ENCODE data around the gene ADCY5.

The ADCY5 gene

GRCh38 chr3:123385001-123385401 is 63.9 kb downstream of the ADCY5 start:
- DNase-seq = no peak

GRCh38 chr3:123384256-123384655 is 64.6 kb downstream of the ADCY5 start:
- no peak for DNase-seq

GRCh38 chr3:123383091-123384053 is 65.5 kb downstream of the ADCY5 start:
- no peak for DNase-seq

GRCh38 chr3:123380261-123380660 is 68.6 kb downstream of the ADCY5 start:
- no peak for DNase-seq

GRCh38 chr3:123379041-123379830 is 69.7 kb downstream of the ADCY5 start:
- DNase-seq = no peak

GRCh38 chr3:123378409-123378915 is 70.4 kb downstream of the ADCY5 start:
- DNase-seq = no peak

GRCh38 chr3:123377243-123377740 is 71.6 kb downstream of the ADCY5 start:
- DNase-seq = no peak

GRCh38 chr3:123376451-123377242 is 72.2 kb downstream of the ADCY5 start:
- DNase-seq = no peak

- no peak for DNase-seq
Measured at GRCh38 chr3:123375014-123375940, 73.6 kb downstream of the ADCY5 start.

GRCh38 chr3:123374016-123374415 is 74.9 kb downstream of the ADCY5 start:
- DNase-seq = no peak

DNA sequence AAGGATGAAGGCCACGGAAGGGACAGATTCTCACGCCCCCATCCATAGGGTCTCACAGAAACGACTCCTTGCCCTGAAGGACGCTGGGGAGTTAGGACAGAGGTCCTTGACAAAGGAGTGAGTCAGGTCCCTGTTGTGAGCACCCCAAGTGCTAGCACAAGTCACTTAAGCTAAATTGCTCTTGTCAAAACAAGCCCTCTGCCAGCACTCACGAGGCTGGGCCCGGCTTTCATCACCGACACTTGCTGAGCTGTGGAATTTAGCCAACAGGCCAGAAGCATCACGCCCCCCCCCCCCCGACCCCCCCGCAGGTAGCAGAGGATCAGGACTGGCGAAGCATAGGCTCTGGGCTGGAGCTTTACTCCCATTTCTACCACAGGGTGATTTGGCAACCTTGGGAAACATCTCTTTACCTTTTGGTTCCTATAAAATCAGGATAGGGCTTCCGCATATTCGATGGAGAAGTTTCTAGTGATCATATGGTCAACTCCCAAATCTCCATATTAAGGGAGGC is 75.4 kb downstream of the ADCY5 start:
- DNase-seq = no peak

DNA sequence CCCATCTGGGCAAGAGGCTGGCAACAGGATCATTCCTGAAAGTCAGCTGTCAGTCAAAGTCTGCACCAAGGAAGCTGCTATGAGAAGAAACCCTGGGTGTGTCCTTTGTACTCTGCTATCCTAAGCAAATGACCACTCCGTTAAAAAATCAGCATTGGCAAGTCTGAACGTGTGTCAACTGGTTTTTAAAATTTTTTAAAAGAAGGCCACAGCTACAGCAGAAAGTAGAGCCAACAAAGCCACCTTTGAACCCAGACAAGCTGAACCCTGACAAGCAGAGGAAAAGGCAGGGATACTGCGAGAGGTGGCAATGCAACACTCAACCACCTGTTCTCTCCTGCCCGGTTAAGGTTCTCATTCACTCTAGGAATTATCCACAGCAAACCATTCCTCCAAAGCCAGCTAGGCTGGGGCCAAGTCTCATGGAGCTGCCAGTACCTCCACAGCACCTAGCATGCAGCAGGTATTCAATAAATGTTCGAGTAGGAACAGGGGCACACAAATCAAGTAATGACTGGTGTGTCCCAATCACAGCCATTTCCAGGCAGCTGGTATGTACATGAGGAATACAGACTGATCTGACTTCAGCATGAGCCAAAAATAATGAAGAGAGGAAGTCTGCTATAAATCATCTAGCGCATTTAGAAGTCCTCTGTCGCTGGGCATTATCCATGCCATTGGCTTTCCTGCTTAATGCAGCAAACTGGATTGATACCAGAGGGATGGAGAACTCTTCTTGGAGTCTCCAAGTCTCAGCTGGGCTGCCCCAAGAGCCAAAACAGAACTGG is 76.0 kb downstream of the ADCY5 start:
- no peak for DNase-seq

- no peak for DNase-seq
Measured at GRCh38 chr3:123371859-123372685, 76.8 kb downstream of the ADCY5 start.

DNA sequence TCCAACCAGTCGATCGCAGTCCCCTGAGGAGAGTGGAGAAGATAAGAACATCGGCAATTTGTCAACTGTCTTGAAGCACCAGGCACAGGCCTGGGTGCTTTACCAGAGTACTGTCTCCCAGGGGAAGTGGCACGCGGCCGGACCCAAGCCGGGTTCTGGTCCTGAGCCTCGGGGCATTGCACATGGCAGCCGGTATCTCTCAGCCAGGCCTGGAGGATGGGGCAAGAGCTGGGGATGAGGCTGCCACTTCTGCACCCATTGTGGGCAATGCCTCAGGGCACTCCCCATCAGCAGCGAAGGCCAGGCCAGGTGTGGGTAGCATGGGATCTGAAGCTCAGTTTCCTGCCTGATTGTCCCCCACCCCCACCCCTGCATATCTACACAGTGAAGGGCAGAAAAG is 77.5 kb downstream of the ADCY5 start:
- no peak for DNase-seq

DNA sequence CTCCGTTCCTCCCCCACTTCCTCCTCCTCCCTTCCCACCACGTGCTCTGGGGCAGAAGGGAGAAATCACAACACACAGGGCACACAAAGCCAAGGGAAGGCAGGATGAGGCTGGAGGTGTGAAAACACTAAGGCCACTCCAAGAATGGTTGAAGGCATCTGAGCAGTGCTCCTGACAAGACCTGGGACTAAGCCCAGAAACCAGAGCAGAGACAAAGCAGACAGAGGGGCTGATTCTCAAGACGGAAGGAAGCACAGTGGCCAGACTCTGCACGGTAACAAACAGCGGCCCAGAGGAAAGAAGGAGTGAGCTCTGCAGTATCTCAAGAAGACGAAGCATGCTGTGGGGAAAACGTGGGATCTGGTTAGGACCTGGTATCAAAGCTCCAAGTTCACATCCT is 78.1 kb downstream of the ADCY5 start:
- no peak for DNase-seq

GRCh38 chr3:123369085-123369484 is 79.8 kb downstream of the ADCY5 start:
- no peak for DNase-seq

DNA sequence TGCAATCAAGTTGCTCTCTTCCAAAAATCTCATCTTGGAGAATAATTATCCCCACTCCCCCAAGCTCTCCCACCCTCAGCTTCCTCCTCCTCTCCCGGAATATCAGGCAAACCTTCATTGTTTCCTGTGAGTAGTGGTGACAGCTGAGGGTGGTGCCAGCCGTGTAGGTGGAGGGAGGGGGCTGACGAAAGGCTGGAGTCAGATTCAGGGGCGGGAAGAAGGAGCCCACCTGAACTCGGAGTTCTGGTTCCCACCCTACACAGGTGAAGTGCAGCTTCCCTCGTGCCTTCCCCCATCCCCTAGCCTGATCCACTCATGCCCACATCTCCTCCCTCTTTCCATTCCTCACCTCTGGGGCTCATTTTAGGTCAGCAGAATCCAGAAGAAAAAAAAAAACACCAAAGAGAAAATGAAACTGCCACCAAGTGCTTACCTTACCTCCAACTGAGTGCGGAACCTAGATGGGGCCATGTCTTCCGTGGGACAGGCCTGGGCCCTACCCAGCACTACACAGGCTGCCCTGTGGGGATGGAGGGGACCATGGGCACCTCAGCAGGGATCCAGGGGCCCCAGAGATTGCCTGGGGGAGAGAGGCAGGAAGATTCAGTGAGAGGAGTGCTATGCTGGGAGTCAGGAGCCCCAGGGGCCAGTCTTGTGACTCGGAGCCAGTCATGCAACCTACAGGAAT is 81.3 kb downstream of the ADCY5 start:
- DNase-seq = no peak

DNA sequence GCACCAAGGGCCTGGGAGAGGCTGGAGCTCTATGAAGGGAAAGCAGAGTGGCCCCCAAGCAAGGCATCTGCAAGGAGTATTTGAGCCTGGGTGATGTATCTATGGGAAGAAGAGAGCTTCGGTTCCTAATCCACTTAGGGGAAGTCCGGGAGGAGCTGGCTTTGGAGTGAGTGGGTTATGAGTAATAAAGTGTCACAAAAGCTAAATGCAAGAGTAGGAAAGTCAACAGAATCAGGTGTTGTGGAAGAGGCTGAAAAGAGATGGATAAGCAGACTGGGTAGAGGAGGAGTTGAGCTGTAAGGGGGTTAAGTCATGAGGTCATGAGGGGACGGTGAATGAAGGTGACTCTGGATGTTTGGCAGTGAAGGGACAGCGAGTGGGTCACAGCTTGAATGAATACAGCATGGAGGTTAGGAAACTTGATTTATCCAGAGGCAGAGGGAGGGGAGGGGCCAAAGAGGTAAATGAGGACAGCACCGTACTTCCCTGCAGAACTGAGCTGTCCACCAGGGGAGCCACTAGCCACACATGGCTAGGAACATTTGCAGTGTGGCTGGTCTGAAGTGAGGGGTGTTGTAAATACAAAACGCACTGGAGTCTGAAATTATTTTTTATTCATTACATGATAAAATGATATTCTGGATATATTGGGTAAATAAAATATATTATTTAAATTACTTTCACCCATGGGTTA is 83.3 kb downstream of the ADCY5 start:
- DNase-seq = no peak

Measured in stimulated activated CD4-positive, alpha-beta T cell treated with anti-CD3 and anti-CD28 coated beads, Interleukin-4, amount 100 ng/mL, for 24 hours (primary cell).